ENCODE data around the gene ADORA2B.

The ADORA2B gene

DNA sequence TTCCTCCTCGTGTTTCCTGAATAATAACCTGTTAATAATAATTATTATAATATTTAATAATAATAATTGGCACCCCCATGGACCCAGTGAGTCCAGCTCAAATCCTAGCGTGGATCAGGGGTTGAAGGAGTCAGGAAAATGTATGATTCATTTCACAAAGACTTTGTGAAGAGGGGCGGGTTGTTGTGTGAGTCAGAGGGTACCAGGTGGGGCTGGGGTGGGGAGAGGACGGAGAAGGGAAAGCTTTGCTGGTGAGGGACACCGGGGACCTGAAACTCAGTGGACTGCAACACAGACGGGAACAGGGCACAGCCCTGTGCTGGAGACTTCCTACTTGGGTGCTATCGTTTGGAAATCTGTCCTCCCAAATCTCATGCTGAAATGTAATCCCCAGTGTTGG, 3.1 kb upstream of the ADORA2B start:
- H3K9me2 ChIP-seq (ENCODE audit: low read depth, low read length): no peaks in the 10 kb centered on the region
- H3K27ac ChIP-seq (ENCODE audit: low read depth, low read length, poor library complexity, severe bottlenecking): no peak overlapping the region
- peaks cover 9% of the 10 kb centered on the region for H3K4me1 ChIP-seq (ENCODE audit: insufficient read depth, low read length, severe bottlenecking)
- no peak overlapping the region for H3K9ac ChIP-seq (ENCODE audit: low read length)
- no peak overlapping the region for H3K4me2 ChIP-seq (ENCODE audit: low read length)
- no peaks in the 10 kb centered on the region for H3K79me2 ChIP-seq (ENCODE audit: insufficient read depth, low read length)
- H3K36me3 ChIP-seq (ENCODE audit: insufficient read depth, low read length): no peaks in the 10 kb centered on the region
- no peaks in the 10 kb centered on the region for H4K20me1 ChIP-seq (ENCODE audit: insufficient read depth, low read length)
- H2AFZ ChIP-seq (ENCODE audit: low read length): no peak overlapping the region
- TF ChIP-seq EZH2 (IDR thresholded peaks at IDR 0.05; ENCODE audit: borderline replicate concordance, low read length): no peak
- TF ChIP-seq, protein P1, sequence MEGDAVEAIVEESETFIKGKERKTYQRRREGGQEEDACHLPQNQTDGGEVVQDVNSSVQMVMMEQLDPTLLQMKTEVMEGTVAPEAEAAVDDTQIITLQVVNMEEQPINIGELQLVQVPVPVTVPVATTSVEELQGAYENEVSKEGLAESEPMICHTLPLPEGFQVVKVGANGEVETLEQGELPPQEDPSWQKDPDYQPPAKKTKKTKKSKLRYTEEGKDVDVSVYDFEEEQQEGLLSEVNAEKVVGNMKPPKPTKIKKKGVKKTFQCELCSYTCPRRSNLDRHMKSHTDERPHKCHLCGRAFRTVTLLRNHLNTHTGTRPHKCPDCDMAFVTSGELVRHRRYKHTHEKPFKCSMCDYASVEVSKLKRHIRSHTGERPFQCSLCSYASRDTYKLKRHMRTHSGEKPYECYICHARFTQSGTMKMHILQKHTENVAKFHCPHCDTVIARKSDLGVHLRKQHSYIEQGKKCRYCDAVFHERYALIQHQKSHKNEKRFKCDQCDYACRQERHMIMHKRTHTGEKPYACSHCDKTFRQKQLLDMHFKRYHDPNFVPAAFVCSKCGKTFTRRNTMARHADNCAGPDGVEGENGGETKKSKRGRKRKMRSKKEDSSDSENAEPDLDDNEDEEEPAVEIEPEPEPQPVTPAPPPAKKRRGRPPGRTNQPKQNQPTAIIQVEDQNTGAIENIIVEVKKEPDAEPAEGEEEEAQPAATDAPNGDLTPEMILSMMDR (IDR thresholded peaks at IDR 0.05; ENCODE audit: low read length): no peak
- no peaks in the 10 kb centered on the region for H3F3A ChIP-seq (ENCODE audit: insufficient read depth, low read length)
- H3K9me3 ChIP-seq (ENCODE audit: low read length): no peaks in the 10 kb centered on the region
- peaks cover 8% of the 10 kb centered on the region; the same call in 1 of the 2 replicates for H3K27me3 ChIP-seq (ENCODE audit: insufficient read depth, low read length)
- H3K4me3 ChIP-seq (ENCODE audit: low read depth, low read length, poor library complexity, severe bottlenecking): no peak overlapping the region

DNA sequence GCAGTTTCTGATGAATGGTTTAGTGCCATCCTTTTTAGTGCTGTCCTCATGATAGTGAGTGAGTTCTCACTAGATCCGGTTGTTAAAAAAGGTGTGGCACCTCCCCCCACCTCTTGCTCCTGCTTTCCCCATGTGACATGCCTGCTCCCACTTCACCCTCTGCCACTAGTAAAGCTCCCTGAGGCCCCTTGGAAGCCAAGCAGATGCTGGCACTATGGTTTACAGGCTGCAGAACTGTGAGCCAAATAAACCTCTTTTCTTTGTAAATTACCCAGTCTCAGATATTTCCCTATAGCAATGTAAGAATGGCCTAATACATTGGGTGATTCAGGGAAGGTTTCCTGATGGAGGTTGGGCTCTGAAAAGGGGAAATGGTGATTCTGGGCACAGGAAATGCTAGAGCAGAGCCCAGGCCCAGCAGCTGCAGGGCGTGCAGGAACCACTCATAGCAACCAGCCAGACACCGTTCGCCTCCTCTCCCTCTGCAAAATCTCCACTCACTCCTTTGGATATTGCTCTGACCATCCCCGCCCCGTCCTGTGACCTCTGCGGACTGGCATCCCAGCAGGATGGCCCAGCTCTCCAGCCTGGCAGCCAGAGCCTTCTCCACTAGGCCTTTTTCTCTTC, 2.6 kb upstream of the ADORA2B start:
- no peak overlapping the region for H3K4me2 ChIP-seq (ENCODE audit: low read length)
- no peaks in the 10 kb centered on the region for H3K79me2 ChIP-seq (ENCODE audit: insufficient read depth, low read length)
- H3K27me3 ChIP-seq (ENCODE audit: insufficient read depth, low read length): peaks cover 8% of the 10 kb centered on the region; the same call in 1 of the 2 replicates

DNA sequence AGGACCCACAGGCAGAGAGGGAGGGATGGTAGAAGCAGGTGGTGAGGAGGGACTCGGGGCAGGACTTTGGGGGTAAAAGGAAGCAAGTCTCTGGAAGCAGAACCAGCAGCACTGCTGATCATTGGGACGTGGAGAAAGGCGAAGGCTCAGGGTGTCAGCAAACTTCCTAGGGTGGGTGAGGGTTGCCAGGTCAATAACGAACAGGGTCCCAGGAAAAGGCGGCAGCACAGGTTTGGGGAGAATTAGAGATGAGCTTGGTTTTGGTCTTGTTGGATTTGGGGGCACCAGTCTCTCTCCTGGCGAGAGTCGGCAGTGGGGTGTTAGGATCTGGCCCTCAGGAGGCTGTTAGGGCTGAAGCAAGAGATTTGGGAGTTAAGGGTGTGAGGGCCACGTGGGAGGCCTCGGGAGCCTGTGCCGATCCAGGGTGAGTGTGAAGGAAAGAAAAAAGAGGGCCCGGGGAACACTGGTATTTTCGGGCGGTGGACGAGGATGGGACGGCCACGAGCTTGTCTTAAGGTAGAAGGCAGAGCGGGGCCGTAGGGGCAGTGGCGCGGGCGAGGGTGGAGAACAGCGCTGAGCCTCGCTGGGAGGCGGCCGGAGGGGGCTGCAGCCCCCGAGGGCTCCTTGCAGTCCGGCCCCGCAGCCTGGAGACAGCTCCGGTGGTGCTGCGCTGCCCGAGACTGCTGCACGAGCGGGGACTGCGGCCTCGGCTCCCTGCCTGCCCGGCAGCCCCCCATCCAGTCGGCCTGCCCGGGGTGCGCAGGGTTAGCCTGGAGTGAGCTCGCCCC, 765 bp upstream of the ADORA2B start:
- Histone ChIP-seq H3K36me3 (ENCODE audit: insufficient read depth, low read length) (no peaks in the 10 kb centered on the region), H3K9me2 (ENCODE audit: low read depth, low read length) (no peaks in the 10 kb centered on the region), H3K9ac (ENCODE audit: low read length) (no peak overlapping the region), H4K20me1 (ENCODE audit: insufficient read depth, low read length) (no peaks in the 10 kb centered on the region), H3K4me3 (ENCODE audit: low read depth, low read length, poor library complexity, severe bottlenecking) (peak overlapping the region; percentile 51), H2AFZ (ENCODE audit: low read length) (no peak overlapping the region), H3K27ac (ENCODE audit: low read depth, low read length, poor library complexity, severe bottlenecking) (no peak overlapping the region), H3K4me1 (ENCODE audit: insufficient read depth, low read length, severe bottlenecking) (peaks cover 9% of the 10 kb centered on the region), H3K4me2 (ENCODE audit: low read length) (peak overlapping the region; percentile 62), H3K9me3 (ENCODE audit: low read length) (no peaks in the 10 kb centered on the region), H3F3A (ENCODE audit: insufficient read depth, low read length) (no peaks in the 10 kb centered on the region), H3K79me2 (ENCODE audit: insufficient read depth, low read length) (no peaks in the 10 kb centered on the region), H3K27me3 (ENCODE audit: insufficient read depth, low read length) (peaks cover 8% of the 10 kb centered on the region; the same call in 1 of the 2 replicates)
- TF ChIP-seq EZH2 (IDR thresholded peaks at IDR 0.05; ENCODE audit: borderline replicate concordance, low read length): no peak
- TF ChIP-seq, protein P1 (IDR thresholded peaks at IDR 0.05; ENCODE audit: low read length): no peak

More for the DNA sequence above, 2.6 kb upstream of the ADORA2B start:
- Histone ChIP-seq H4K20me1 (ENCODE audit: insufficient read depth, low read length) (no peaks in the 10 kb centered on the region), H3K4me1 (ENCODE audit: insufficient read depth, low read length, severe bottlenecking) (peaks cover 9% of the 10 kb centered on the region), H3K9me2 (ENCODE audit: low read depth, low read length) (no peaks in the 10 kb centered on the region), H3K4me3 (ENCODE audit: low read depth, low read length, poor library complexity, severe bottlenecking) (no peak overlapping the region), H3F3A (ENCODE audit: insufficient read depth, low read length) (no peaks in the 10 kb centered on the region), H3K9me3 (ENCODE audit: low read length) (no peaks in the 10 kb centered on the region), H2AFZ (ENCODE audit: low read length) (no peak overlapping the region), H3K36me3 (ENCODE audit: insufficient read depth, low read length) (no peaks in the 10 kb centered on the region), H3K27ac (ENCODE audit: low read depth, low read length, poor library complexity, severe bottlenecking) (no peak overlapping the region), H3K9ac (ENCODE audit: low read length) (no peak overlapping the region)
- no peak for TF ChIP-seq EZH2 (IDR thresholded peaks at IDR 0.05; ENCODE audit: borderline replicate concordance, low read length)
- TF ChIP-seq, protein P1 (IDR thresholded peaks at IDR 0.05; ENCODE audit: low read length): no peak

Data from OCI-LY1 (cell line).